Endothelial cell of umbilical vein (primary cell): ENCODE data around the gene SFXN3.
"Not testable (repeated sequence)": the region's sequence is repeated elsewhere in the genome, so short reads cannot be mapped to it uniquely, and the experiment has no call there.

ENCODE experiments used
- EZH2 ChIP-seq: IDR thresholded peaks from 2 replicates; pipeline ENCODE4 v1.6.1; 2012; ENCODE audit warnings: borderline replicate concordance, low read depth, mild to moderate bottlenecking, moderate library complexity, low read length, inconsistent platforms; ENCODE audit not compliant: severe bottlenecking
- FOS ChIP-seq: IDR thresholded peaks from 2 replicates; pipeline ENCODE4 v1.6.1; 2011; ENCODE audit warnings: mild to moderate bottlenecking, low read length, moderate library complexity, borderline replicate concordance; ENCODE audit not compliant: insufficient read depth
- JUN ChIP-seq: IDR thresholded peaks from 2 replicates; pipeline ENCODE4 v1.6.1; 2011; ENCODE audit warnings: borderline replicate concordance, low read depth; ENCODE audit not compliant: insufficient read length, insufficient read depth
- MYC ChIP-seq: IDR thresholded peaks from one replicate; pipeline ENCODE4 v1.6.1; 2011; ENCODE audit warnings: mild to moderate bottlenecking, low read depth, low read length
- POLR2A ChIP-seq: IDR thresholded peaks from 2 replicates; pipeline ENCODE4 v1.6.1; 2012; ENCODE audit warnings: low read depth, mild to moderate bottlenecking, control low read depth, low read length
- POLR2AphosphoS5 ChIP-seq: IDR thresholded peaks from 2 replicates; pipeline ENCODE4 v1.6.1; 2012; ENCODE audit warnings: low read depth, mild to moderate bottlenecking, control low read depth, low read length, moderate library complexity; ENCODE audit not compliant: insufficient read depth
- TF ChIP-seq, protein P1 (sequence below), 2 donors: IDR thresholded peaks; 1 replicate in 1 of 2; 2 replicates in 1 of 2; pipeline ENCODE4 v1.5.1; 2011; ENCODE audit warnings: low read length in 2 of 2, mild to moderate bottlenecking in 2 of 2, moderate library complexity in 2 of 2, control low read depth in 1 of 2, inconsistent platforms in 1 of 2, low read depth in 1 of 2; ENCODE audit not compliant: insufficient read depth in 1 of 2; ENCODE audit errors: extremely low read depth in 1 of 2
- TF ChIP-seq, protein P2 (sequence below): IDR thresholded peaks from 2 replicates; pipeline ENCODE4 v1.6.1; 2011; ENCODE audit not compliant: insufficient read depth, insufficient read length

DNA sequence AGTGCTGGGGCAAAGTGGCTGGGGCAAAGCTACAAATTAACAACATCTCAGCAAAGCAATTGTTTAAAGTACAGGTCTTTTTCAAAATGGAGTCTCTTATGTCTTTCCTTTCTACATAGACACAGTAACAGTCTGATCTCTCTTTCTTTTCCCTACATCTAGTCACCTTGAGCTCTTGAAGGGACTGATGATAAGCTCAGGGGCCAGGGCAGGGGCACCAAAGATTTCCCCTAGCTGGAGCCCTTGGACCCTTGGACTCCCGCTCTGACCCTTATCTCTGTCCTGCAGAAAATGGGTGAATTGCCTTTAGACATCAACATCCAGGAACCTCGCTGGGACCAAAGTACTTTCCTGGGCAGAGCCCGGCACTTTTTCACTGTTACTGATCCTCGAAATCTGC, 3.4 kb downstream of the SFXN3 start:
- TF ChIP-seq POLR2A, POLR2AphosphoS5, EZH2, JUN, MYC, FOS: not testable (repeated sequence)
- TF ChIP-seq, protein P1, sequence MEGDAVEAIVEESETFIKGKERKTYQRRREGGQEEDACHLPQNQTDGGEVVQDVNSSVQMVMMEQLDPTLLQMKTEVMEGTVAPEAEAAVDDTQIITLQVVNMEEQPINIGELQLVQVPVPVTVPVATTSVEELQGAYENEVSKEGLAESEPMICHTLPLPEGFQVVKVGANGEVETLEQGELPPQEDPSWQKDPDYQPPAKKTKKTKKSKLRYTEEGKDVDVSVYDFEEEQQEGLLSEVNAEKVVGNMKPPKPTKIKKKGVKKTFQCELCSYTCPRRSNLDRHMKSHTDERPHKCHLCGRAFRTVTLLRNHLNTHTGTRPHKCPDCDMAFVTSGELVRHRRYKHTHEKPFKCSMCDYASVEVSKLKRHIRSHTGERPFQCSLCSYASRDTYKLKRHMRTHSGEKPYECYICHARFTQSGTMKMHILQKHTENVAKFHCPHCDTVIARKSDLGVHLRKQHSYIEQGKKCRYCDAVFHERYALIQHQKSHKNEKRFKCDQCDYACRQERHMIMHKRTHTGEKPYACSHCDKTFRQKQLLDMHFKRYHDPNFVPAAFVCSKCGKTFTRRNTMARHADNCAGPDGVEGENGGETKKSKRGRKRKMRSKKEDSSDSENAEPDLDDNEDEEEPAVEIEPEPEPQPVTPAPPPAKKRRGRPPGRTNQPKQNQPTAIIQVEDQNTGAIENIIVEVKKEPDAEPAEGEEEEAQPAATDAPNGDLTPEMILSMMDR (IDR thresholded peaks at IDR 0.05; ENCODE audit: extremely low read depth in 1 of 2, insufficient read depth in 1 of 2, low read depth in 1 of 2, low read length in 2 of 2) = not testable (repeated sequence)
- TF ChIP-seq, protein P2, sequence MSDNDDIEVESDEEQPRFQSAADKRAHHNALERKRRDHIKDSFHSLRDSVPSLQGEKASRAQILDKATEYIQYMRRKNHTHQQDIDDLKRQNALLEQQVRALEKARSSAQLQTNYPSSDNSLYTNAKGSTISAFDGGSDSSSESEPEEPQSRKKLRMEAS = not testable (repeated sequence)
